Stimulated activated CD4-positive, alpha-beta T cell treated with anti-CD3 and anti-CD28 coated beads, TNF-alpha, amount 100 ng/mL, for 48 hours (primary cell): ENCODE results near the gene TMEM37.
A peak's percentile ranks its signal among the peaks of the same experiment; 100 is the strongest.

Experiments used
- DNase-seq, 3 donors: peaks; one replicate each; pipeline ENCODE4 v3.0.0-alpha.2; 2020; ENCODE audit warnings: low read depth in 3 of 3

The TMEM37 gene

DNA sequence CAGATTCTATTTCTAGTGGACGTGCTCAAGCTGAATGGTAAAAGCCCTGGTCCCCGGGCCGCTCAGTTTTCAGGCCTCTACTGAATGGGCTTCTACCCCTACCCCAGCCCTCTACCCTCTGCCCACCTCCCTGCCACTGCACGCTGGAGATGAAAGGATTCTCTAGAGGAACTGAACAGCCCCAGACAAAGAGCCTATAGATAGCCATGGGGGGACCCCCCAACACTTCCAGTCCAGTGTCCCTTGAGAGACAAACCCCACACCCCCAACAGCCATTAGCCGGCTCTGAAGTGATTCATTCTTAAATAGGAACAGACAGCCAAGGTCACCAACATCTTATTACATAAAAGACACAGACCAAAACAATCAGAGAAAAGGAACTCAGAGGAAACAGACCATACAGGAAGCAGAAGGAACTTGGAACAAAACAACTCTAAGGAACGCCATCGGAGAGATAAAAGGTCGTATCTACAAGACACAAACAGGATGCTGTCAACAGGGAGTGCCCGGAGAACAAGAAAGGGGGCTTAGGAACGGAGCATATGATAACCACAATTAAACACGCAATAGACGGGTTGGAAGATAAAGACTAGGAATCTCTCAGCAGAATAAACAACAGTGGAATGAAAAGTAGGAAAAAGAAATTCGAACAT is 23.5 kb downstream of the TMEM37 start:
- DNase-seq = no peak

DNA sequence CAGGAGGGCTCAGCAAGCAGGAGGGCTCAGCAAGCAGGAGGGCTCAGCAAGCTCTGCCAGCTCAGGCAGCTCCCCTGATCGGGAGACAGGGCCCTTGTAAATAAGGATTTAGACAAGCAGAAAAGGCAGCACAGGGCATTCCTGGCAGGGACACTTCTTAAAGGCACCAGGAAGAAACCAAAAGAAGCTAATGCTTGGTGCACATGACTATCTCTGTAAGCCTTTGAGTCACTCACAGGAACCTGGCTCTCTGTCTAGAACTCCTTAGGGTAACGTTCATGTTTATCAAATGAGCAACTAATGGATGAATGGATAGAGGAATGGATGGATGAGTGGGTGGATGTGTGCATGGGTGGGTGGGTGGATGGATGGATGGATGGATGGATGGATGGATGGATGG is 28.4 kb downstream of the TMEM37 start:
- DNase-seq = no peak

DNA sequence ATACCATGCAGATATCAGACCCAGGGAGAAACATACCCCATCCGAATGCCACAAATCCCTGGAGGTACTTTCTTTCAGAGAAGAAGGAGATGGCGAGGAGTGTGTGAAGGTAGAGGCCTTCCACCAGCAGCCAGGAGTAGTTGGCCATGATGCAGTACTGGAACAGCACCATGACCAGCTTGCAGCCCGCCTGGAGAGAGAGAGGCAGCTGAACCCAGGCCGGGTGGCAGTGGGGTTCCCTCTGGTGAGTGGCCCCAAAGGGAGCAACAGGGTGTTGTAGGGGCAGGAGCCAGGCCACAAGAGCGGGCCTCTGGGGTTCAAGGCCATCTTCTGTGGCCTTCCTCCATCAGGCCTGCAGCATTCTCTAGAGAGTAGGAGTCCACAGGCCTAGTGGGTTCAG is 30.2 kb downstream of the TMEM37 start:
- DNase-seq = no peak

DNA sequence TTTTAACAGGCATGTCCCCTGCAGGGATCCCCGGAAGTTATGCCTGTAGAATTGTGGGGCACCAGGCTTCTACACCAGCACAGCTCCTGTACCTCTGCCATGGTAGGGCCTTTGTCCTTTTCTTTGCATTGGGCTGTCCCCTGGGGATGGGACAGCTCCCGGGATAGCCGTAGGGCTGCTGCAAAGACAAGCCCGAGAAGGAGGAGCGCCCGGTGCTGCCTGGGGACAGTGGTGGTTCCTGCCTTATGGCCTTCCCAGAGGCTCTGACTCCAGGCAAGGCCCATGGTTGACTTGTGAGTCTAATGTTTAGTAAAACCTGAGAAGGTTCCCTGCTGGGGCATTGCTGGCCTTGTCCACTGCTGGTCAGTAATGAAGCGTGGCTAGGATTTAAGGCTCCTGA is 30.9 kb downstream of the TMEM37 start:
- no peak for DNase-seq

DNA sequence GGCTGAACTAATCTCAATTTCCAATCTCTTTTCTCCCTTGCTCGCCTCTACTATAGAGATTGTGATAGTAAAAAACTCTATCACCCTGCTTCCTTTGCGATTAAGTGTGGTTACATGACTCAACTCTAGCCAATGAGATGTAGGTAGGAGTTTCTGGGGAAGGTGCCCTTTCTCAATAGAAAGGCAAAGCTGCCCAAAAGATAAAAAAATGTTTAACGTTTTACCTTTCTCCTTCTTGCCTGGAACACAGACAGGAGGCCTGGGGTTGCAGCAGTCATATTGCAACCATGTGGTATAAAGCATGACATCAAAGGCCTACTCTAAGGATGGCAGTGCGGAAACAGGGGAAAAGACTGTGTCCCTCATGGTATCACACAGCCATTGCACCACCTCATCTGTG is 31.5 kb downstream of the TMEM37 start:
- no peak for DNase-seq

DNA sequence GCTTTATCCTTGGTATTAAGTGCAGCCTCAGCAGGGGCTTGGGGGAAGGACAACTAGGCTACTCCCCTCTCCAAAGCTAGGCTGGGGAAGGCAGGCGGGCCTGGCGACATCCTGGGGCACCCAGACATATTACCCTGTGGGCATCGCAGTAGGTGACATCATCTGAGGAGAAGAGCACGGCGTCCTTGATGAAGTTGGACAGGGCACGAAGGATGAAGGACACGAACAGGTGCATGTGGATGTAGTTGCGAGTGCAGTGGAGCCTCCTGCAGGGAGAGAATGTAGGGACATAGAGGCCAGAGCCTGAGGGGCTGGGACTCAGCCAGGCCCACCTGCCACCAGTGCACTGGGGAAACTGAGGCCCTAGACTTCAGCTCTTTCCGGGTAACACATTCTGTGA is 32.3 kb downstream of the TMEM37 start:
- no peak for DNase-seq

DNA sequence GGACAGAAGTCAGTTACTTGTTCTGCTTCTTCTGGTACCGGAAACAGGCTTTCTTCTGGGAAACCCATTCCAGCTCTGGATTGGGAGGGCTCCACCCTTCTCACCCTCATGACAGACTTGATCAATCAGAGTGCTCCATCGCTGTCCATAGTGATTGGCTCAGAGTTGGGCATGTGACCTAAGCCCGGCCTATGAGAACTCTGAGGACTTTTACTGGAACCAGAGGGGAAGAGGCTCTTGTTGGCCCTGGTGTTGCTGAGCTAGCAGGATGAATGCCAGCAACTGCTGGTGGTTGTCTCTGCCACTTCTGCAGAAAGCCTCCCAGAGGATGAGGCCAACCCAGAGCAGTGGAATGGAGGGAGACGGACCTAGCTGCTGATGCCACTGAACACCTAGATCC is 33.3 kb downstream of the TMEM37 start:
- DNase-seq = no peak

DNA sequence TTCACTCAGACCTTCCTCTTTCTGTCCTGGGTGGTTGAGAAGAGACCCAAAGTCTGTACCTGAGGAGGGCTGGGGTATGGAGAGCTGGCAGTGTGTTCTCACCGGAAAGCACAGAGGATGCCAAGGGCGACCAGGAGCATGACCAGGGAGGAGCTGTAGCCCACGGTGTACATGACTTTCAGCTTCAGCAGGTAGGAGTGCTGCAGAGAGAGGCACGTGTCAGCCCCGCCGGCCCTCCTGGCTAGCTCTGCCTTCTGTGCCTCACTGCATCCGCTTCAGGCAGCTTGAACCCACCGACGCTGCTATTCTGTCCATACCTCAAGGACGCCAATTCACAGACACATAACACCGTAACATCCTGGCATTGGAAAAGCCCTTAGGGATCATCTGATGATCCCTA is 34.0 kb downstream of the TMEM37 start:
- DNase-seq = no peak

DNA sequence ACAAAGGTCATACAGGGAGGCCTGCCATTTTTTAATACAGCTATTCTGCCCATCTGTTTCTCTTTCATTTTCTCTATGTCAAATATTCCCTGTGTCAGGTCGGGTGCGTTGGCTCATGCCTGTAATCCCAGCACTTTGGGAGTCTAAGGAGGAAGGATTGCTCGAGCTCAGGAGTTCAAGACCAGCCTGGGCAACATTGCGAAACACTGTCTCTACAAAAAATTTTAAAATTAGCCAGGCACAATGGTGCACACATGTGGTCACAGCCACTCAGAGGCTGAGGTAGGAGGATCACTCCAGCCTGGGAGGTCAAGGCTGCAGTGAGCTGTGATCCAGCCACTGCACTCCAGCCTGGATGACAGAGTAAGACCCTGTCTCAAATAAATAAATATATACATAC is 34.7 kb downstream of the TMEM37 start:
- no peak for DNase-seq

DNA sequence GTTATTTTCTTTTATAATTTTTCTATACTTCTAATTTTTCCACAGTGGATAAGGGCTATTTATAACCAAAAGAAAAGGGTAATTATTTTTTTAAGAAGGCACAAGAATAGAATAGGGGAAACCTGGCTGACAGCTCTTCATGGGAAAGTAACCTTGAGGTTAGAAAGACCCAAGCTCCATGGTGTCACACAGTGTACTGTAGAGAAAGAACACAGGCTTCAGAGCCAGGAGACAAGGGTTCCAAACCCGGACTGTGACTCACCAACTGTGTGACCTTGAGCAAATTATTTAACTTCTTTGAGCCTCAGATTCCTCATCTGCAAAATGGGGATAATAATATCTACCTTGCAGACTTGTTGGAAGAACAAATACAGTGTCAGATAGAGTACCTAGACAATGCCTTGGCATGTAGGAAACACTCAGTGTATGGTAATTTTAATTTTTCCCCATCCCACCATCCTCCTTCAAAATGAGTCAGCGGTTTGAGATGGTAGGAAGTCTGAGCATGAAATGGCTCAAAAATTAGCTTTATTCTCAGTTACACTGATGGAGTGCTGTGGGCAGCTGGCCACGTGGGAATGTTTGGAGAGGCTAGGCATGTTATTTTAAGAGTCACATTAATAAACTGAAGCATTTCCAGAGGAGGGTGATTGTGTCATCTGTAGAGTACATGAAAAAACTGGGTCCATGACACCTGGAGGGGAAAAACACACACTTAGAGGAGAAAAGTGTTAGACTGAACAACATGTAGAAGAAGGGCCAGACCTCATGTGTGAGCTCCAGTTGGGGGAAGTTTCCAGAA is 36.7 kb downstream of the TMEM37 start:
- DNase-seq = no peak

DNA sequence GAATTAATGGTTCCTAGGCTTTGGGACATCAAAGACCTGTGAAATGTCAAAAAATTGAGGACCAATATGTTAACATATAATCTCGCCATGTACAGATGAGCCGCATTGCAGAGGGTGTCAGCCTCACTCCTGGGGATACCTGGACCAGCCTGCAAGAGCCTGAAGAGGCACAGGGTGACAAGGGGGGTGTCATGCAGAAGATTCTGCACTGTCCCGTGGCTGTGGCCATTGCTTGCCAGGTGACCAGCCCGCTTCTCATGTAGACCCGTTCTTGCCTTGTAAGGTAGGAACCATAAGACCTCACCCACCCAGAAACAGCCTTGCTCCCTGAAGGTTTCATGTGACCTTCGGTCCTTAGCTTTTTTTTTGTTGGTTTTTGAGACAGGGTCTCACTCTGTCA is 37.5 kb downstream of the TMEM37 start:
- no peak for DNase-seq

DNA sequence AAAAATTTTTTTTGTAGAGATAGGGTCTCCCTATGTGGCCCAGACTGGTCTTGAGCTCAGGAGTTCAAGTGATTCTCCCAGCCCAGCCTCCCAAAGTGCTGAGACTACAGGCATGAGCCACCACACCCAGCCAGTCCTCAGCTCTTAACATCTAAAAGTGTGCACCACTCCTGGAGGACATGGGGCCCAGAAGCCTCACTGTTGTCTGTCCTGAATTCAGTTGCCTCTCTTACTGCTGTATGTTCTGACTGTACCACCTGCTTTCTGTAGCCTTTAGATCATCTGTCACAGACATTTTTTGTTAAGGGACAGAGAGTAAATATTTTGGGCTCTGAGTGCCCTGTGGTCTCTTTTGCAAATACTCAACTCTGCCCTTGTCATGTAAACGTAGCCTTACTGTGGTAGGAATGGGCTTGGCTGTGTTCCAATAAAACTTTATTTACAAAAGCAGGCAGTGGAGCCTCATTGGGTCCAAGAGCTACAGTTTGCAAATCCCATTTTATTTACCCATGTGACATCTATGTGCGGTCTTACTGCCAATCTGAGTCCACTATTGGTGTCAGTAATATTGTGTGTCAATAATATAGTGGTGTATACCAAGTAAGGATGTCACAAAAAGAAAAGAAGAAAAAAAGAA is 38.1 kb downstream of the TMEM37 start:
- no peak for DNase-seq

DNA sequence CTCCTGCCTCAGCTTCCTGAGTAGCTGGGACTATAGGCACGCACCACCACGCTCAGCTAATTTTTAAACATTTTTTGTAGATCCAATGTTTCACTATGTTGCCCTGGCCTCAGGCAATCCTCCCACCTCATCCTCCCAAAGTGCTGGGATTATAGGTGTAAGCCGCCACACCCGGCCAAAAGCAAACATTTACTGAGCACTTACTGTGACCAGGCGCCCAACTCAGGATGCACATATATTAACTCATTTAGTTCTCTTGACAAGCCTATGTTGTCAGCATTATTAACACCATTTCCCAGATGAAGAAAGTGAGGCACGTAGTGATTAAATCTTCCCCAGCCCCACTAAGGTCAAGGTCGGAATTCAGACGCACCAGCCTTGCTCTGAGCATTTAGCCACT is 41.1 kb downstream of the TMEM37 start:
- DNase-seq = no peak

DNA sequence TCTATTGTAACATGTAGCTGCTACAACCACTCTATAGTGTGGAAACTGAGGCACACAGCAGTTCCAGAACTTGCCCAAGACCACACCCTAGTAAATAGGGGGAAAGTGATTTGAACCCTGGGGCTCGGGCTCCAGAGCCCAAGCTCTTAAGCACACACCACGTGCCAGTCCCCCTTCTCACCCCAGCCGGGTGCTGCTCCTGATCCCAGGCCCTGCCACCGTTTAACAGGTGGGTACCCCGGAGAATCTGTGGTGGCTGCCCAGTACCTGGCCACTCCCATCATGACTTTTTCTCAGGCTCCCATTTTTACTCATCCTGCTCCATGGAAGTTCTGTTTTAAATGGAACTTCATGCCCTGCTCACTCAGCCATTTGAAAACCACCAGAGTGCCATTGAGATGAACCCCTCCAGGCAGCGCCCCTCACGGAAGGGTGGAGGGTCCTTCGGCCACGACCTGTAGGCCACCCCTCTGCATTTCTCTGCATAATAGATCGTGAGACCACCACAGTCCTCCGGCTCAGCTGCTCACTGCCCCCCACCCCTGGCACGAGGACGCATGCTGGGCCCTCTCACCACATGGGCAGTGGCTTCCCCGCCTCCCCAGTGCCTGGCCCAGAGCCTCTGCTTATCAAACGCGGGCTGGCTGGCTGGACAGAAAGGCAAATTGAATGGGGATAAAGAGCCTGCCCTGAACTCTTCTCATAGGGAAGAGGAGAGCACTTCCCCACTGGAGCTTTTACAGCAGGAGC is 42.1 kb downstream of the TMEM37 start:
- DNase-seq = no peak

DNA sequence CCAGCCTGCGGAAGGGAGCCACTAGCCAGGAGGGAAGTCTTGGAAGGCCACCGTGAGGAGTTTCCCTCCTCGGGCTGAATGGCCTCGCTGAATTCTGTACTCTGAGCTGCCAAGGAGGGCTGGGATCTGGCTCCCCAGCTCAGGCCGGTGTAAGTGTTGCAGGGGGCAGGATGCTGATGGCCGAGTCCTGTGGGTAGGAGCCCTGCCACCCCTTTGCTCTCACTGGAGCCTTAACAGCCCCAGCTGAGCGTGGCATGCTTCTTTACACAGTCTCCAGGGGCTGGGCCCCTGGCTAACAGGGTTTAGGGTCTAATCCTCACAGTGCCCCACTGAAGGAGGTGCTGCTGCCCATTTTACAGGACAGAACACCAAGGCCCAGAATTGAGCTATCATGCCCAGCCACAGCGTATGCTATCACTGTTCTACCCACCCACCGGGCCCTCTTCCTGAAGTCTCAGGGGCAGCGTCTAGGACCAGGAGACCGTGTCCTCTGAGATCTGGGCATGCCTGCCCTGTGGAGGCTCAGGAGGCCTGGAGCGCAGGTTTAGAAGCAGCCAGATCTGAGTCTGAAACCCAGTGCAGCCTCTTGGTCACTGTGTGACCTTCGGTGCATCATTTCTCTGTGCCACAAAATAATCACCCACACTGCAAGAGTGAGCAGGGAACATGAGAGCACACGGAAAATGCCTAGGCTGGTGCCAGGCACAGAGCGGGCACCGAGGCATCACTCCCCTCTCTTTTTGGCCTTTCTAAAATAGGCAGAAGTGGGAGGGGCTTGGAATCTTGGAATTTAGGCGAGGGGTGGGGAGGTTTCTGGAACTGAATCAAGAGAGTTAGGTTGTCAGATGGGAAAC is 42.9 kb downstream of the TMEM37 start:
- DNase-seq = no peak

DNA sequence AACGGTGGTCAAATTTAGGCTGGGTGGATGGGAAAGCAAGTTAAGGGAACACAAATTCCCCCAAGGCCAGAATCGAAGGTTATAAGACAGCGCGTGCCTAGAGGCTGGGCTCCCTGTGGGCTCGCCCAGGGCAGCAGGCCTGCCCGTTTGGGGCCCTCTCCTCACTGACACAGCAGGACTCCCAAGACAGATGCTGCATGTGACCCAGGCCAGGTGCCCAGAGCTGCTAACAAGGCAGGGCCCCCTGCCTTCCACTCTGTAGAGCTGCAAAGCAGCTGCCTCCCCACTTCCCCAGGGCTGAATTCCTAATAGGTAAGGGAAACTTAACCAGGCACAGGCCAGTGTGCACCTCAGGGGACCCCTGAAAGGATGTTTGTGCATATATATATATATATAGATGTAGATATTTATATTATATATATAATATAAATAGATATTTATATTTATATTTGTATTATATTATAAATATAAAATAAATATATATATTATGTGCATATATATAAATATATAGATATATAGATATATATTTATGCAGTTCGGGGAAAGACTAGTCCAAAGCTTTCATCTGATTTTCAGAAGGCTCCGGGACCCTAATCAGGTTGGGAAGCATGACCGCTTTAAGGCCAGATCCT is 43.7 kb downstream of the TMEM37 start:
- no peak for DNase-seq

DNA sequence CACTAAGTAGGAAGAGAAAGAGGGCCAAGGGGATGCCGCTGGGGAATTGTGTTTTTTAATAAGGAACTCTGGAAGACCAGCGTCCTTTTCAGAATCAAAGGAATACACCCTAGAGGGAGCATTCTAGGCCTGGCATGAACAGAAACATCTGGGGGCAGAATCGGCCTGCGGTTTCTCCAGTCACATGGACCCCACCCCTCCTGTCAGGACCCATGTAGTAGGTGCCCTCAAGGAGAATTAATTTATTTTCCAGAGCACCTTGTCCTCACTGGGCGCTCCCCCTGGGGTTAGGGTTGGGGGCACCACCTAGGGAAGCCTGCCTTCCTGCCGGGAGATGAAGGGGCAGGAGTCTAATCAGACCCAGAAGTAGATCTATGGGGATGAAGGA is 44.2 kb downstream of the TMEM37 start:
- no peak for DNase-seq

DNA sequence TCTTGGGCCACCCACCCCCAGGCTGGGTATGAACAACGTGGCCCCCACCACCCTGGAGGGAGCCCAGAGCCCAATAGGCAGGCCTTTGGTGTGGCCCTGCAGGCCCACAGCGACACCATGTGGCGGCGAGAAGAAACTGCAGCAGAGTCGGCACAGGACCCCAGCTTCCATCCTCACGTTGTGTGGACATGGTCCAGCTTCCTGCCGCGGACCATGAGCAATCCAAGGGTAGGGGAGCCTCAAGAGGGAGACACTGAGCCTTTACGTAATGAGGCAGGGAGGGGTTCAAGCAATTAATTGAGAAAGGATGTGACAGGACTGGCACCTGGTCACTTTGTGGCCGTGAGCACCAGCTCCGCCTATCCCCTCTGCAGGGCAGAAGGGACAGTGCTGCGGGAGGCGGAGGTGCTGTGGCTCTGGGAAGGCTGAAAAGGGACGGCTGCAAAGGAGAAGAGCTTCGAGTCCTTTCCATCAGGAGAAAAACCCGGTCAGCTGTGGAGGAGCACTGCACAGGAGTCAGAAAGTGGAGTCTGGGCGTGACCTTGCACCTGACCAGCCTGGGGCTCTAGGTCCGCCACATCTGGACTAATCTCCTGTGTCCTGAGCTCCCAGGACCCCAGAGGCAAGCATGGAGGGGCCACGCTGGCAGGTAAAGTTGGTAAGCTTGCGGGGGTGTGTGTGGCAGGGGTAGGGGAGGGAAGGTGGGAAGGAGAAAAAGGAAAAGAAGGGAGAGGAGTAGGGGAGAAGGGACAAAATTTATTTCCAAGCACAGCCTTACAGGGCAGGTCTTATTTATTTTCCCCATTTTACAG is 44.9 kb downstream of the TMEM37 start:
- DNase-seq = peak in 2 of 3 donors; percentile 7 to 8

DNA sequence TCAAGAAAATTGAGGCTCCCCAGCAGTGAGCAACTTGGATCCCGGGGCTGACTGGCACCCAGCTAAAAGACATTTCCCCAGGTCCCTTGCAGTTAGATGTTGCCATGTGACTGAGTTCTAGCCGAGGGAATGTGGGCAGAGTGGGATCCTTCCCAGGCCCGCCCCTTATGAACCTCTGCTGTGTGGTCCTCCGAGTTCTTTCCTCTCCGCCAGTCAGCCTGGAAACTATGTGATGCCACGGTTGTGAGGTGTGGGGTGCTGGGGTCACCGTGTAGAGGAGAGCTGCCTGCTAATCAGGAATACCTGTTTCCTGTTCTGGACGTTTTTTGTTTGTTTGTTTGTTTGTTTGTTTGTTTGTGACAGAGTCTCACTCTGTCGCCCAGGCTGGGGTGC is 45.5 kb downstream of the TMEM37 start:
- no peak for DNase-seq
